SK-N-DZ (cell line): Measurements from ENCODE around the gene LRIT3.
"Not testable (repeated sequence)": the region's sequence is repeated elsewhere in the genome, so short reads cannot be mapped to it uniquely, and the experiment has no call there.

Experiments
- DNase-seq: peaks from one replicate; pipeline ENCODE4 v3.0.0-alpha.2; 2015; ENCODE audit warnings: low spot score

Gene LRIT3

DNA sequence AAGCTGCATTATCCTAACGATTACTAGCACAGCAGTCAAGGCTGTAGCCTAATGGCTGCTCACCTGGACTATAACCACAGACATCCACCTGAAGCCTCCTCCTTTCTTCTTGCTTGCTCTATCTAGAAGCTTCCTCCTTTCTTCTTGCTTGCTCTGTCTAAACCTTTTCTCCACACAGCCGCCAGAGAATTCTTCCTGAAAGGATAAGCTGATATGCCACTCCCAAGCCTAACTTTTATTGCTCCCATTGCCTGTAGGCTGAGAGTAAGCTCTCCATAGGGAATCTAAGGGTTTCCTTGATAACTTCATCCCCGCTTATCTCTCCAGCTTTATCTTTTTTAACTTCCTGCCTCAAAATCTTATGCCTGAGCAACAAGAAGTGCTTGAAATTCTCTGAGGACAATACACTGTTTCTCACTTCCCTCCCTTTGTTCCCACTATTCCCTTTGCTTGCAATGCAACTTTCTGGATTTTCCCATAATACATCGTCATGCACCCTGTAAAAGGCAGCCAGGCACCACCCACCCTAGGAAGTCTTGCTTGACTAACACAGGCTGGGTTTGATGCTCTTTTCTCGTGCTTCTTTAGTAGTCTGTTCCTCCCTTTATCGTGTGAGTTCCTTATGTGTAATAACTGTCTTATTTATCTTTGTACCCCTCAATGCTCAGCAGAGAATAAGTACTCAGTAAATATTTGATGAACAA is 1.4 kb upstream of the LRIT3 start:
- no peak for DNase-seq

DNA sequence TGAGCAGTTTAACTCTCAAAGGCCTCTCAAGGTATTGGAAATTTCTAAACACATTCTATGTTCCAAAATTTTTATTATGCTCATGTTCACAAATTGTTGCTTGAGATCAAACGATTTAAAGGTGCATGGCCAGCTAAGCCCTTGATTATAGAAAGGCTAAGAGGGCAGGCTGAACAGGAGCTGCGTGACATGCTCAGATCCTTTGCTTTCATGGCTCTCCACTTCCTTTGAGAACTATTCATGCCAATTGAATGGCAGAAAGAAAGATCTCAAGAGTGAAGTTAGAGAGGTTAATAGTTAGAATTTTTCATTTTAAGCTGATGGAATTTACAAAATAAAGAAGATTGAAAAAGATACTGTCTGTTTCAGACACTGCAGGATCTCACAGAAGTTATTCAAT is 594 bp downstream of the LRIT3 start:
- DNase-seq = no peak

DNA sequence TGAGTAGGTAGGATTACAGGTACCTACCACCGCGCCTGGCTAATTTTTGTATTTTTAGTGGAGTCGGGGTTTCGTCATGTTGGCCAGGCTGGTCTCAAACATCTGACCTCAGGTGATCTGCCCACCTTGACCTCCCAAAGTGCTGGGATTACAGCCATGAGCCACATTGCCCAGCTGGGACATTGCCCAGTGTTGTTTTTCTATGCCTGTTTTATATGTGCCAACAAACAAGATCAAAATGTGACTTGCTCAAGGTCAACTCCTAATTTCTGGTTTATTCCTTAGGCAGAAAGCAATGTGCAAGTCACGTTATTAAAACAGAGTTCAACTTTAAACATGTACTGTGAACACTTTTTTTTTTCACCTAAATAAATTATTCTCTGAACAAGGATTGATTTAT is 2.7 kb downstream of the LRIT3 start:
- DNase-seq = no peak

DNA sequence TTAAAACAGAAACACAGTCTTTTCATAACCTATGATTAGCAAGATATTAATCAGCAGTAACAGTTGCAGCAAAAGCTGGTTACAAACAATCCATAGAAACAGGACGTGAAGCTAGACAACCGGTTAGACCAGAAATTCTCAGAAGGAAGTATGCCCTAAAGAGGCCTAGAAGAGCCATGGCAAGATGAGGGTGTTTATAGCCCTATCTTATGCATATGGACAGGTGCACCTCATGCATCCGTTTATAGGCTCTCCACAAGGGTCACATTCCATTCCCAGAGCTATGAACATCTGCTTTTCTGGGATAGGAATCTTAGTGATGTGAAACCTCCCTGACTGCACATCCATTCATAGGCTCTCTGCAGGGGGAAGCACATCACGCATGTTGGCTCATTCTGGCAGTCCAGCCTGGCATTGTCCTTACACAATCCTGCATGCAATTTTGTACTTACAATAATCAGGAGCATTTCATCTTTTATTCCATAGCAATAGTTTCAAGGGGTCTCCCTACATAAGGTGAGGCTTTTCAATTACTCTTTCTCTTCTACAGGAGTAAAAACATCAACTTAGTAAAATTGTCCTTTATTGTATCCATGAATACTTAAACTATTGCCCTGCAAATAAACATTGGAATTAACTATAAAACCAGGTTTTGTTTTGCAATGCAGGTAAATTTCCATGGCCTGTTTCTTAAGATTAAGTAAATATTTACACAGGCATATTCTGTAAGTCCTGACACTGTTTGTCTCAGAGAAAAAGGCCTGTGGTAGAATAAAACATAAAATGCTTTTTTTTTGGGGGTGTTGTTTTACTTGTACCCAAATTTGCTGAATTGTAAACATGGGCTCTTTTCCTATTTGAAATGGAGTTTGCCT is 11.8 kb downstream of the LRIT3 start:
- not testable (repeated sequence) for DNase-seq

DNA sequence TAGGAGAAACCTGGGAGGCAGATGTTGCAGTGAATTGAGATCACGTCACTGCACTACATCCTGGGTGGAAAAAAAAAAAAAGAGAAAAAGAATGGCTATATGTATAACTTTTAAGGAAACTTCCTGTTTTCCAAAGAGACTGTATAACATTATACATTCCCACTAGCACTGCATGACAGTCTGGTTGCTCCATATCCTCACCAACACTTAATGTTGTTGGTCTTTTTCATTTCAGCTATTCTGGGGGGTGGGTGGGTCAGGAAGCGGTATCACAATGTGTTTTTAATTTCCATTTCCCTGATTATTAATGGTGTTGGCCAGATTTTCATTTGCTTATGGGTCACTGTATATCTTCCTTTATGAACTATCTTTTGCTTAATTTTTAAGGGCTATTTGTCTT is 13.4 kb downstream of the LRIT3 start:
- no peak for DNase-seq

DNA sequence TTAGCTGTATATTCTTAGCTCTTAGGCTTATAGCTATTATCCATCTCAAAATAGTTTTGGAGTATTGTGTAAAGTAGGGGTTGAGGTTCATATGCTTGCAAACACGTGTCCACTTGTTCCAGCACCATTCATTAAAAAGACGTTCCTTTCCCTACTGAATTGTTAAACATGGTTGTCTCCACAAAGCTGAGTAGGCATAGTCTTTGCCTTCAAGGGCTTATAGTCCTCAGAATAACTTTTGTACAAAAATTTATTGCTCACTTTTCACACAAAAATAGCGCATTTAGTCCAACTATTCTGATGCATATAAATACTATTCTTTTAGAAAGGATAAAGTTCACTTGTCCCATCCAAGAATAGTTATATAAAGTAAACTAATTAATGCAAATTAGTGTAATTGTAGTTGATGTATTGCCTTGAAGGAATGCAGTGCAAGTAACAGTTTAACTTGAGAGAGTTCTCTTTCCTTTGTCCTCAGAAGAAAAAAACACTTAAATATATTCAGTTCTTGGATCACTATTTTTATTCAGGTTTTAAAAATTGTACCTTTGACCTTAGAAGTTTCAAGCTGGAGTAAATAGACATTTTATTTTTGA is 14.1 kb downstream of the LRIT3 start:
- no peak for DNase-seq

DNA sequence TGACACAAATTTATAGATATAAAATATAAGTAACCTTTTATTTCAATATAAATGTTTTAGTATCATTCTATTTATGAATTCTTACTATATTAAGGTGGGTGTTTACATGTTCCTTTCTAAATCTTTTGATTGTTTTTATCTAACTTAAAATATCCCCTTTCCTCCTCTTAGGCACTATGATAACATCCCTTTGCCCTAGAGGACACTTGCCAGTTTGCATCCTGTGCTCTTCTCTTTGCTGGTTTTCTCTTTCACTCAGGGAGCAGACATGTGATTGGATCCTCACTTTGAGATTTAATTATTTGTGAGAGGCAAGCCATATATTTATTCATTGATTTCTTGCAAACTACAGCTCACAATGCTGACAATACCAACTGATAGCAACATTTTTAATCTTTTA is 16.2 kb downstream of the LRIT3 start:
- no peak for DNase-seq

DNA sequence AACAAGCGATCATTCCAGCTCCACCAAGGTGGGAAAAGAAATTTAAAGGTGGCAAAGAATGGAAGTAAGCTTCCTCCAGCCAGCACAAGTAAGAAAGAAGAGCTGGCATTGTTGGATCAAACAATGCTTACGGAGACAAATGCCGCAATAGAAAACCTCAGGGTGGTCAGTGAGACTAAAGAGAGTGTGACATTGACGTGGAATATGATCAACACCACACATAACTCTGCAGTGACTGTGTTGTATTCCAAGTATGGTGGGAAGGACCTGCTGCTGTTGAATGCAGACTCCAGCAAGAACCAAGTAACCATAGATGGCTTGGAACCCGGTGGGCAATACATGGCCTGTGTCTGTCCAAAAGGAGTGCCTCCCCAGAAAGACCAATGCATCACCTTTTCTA is 22.2 kb downstream of the LRIT3 start:
- DNase-seq = no peak

DNA sequence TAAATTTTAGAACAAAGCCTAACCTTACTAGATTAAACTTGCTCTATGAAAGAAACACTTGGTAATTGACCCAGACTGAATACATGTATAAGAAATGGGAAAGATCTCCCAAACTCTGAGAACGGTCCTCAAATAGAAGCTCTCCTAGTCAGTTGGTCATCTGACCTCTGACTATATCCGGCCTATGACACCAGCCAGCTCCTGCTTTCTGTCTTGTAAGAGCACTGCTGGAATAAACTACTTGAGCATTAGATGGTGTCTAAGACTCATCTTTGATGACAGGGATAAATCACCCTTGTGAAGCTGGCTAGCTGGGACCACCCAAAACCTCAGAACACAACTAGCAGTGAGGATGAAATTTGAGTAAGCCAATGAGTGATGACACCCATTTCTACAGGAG is 24.2 kb downstream of the LRIT3 start:
- DNase-seq = no peak

DNA sequence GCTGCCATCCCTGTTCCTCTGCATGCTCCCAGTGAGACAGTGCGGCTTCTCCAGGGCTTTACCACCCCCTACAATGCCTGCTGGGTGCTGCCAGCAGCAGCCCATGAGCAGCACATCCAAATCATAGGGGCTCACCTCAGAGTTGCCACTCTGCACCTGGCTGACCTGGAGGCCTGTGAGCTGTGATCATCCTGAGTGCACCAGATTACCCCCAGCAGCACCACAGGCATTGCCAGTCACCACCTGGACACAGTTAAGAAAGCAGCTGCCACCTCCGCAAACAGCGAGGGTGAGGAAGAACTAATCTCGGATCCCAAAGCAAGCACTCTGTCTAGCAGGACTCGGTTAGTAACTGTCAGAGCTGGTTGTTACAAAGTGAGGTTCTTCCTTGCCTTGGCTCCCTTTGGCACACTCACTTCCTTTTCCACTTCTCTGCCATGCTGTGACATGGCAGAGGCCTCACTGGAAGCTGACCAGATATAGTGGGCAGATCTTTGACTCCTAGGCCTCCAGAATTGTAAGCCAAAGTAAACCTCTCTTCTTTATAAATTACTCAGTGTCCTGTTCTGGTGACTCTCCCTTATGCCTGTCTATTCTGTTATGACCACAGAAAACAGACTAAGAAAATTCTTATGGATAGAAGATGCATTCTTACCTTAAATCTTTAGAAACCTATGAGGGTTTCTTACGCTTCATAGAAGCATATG is 25.2 kb downstream of the LRIT3 start:
- no peak for DNase-seq

DNA sequence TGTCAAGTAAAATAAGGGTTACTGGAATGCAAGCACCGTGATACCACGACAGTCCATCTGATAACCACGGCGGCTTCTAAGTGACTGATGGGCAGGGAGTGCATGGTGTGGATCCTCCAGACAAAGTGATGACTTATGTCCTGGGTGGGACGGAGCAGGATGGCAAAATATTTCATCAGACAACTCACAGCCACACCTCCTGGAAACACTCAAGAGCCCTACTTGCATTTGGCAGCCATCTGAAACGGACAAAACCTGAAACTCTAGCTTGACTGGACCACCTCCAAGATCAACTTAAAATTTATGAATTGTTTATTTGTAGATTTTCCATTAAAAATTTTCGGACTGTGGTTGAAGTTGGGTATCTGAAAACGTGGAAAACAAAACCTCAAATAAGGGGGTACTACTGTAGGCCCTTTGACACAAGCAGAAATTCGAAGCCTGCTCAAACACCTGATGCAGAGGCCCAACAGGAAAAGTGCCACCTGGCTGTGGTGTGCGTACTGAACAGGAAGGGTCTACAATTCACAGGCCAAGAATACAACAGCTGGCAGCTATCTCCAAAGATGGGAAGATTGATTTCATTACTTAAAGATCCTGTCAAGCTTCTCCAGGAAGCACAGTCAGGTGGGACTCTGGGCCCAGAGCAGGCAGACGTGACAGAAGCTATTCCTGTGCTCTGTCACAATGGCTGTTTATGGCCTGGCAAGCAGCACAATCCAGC is 26.0 kb downstream of the LRIT3 start:
- no peak for DNase-seq

DNA sequence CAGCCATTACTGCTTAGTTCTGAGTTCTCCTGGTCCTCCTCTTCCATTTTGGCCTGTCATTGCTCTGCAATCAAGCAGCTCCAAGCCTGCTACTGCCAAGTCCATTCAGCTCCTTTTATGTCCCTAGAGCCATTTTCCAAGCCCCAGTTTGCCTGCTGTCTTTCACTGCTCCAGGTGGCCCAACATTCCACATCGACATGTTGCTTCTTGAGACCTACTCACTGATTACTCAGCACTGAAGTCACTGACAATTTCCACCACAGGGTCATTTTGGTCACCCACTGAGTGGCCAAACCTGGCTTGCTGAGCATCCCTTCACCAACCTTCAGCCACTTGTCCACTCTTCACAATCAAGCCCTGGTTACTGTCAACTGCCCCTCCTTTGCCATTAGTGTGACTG is 27.2 kb downstream of the LRIT3 start:
- DNase-seq = no peak

DNA sequence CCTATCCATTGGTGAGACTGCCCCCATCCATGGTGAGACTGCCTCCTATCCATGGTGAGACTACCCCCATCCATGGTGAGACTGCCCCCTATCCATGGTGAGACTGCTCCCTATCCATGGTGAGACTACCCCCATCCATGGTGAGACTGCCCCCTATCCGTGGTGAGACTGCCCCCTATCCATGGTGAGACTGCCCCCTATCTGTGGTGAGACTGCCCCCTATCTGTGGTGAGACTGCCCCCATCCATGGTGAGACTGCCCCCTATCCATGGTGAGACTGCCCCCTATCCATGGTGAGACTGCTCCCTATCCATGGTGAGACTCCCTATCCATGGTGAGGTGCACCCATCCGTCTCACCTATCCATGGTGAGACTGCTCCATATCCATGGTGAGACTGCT is 27.6 kb downstream of the LRIT3 start:
- DNase-seq = not testable (repeated sequence)

DNA sequence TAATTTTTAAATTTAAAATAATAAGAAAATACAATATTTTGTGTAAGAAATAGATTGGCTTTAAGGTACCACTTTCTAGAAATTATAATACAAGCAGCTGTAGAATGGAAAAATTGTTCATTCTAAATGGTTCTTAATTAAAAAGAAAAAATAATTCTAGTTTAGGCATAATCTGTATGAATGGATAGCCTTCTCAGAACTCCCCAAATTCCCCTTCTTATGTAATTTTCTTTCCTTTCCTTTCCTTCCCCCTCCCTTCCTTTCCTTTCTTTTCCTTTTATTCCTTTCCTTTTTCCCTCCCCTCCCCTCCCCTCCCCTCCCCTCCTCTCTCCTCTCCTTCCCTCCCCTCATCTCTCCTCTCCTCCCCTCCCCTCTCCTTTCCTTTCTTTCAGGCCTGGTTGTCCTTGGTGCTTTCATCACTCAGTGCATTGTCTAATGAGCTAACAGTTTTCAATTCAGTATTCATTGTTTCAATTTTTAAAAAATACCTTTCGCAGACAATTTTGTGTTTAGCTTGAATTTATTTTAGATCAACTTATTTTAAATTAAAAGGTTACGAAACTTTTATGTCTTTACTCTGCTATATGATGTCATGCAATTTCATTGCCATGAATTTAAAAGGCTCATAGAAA is 28.8 kb downstream of the LRIT3 start:
- no peak for DNase-seq

DNA sequence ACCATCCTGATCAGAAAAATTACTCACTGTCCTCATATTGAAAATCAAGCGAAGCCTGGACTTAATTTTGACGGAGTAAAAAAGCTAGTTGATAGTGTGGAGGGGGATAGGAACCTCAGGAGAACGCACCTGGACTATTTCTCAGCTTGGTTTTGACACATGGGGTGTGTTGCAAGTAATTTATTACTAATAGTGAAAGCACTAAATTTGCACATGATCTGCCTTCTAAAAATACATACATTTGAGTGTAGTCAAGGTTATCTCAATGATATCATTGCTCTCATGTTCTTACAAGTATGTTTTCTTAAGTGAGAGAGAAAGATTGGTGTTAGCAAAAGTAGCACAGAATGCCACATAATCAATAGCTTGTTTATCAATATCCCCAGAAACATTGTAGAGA is 29.5 kb downstream of the LRIT3 start:
- no peak for DNase-seq

DNA sequence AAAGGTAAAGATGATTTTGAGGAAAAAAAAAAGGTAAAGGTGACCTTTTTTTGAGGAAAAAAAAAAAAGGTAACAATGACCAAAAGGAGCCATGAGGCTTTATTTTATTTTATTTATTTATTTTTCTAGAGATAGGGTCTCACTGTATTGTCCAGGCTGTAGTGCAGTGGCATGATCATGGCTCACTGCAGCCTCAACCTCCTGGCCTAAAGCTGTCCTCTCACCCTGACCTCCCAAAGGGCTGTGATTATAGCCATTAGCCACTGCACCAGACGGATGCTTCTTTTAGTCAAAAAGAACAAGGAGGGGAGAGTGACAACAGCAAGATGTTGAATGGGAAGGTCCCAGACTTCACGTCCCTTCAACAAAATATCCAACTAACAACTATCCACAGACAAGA is 30.4 kb downstream of the LRIT3 start:
- DNase-seq = no peak

DNA sequence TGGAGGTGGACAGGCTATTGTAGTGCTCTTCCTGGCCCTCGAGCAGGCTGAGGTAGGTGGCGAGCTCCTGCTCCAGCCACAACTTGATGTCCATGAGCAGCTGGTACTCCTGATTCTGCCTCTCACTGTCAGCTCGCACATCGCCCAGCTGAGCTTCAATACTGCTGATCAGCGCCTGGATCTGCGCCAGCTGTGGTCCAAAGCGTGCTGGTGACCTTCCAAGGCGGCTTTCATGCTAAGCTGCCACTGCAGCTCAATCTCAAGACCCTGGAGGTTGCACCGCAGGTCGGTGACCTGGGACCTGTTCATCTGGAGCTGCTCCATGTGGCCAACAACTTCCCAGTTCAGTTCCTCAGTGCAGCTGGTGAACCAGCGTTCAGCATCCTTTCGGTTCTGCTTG is 31.2 kb downstream of the LRIT3 start:
- DNase-seq = no peak

DNA sequence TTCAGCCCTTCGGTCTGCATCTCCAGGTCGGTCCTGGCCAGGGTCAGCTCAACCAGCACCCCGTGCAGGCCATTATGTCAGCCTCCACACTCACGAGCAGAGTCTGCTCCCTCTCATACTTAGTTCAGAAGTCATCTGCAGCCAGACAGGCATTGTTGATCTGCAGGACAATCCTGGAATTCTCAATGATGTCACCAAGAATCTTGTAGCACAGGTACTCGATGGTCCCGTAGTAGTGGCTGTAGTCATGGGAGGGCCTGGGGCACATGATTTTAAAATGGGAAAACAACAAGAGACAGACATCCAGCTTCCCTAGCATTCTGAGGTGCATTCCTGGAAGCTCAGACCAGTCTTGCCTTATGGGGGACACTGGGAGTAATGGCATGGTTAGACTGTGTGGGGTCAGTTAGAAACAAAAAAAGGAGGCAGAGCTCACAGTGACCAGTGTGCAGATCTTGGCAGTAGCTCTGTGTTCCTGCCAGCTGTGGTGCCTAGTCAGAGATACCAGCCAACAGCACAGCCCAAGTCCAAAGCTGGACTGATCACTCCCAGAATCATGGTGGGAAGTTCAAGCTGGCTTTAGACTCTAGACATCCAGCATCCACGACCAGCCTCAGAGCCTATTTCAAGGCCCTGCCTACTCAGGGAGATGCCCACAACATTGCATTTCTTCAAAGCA is 31.9 kb downstream of the LRIT3 start:
- no peak for DNase-seq

DNA sequence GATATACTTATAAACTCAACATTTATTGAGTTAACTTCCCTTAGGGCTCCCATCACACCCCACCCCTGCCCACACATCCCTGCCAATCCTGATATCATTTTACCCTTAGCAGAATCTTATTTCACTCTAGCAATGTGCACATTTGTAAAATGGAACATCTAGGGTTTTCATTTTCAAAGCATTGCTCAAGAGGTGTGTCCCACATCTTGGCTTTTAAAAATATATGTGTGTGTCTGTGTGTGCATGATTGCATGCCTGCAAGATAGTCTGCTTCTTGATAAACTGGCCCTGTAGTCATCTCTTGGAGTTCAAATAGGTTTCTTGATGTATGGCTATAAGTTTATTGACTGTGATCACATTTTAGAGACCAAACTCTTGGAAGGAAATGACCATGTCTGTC is 38.4 kb downstream of the LRIT3 start:
- DNase-seq = no peak

DNA sequence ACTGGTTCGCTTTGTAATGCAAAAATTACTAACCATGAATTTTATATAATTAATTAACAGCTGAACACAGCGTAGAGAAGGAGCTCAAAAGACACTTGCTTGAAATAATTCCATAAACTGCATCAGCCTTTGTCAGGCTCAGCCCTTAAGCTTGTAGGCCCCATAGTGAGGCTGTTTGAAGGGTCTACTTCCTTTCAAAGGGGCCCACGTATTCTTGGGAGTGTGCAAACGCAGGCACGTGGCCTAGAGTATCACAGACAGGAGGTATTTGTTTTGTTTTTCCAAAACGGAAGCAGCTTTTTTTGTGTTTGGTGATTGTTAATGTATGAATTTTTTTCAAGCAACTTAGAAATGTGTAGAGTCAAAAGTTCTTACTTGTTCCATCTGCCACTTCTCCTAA is 39.2 kb downstream of the LRIT3 start:
- no peak for DNase-seq
